GM18951 (cell line): ENCODE data around the gene TIPRL.
A peak's percentile ranks its signal among the peaks of the same experiment; 100 is the strongest.

Source experiments
- POLR2A ChIP-seq: IDR thresholded peaks from 4 replicates; pipeline ENCODE4 v1.6.1; 2011; ENCODE audit warnings: mild to moderate bottlenecking; ENCODE audit not compliant: insufficient read length, insufficient read depth; ENCODE audit errors: extremely low read depth
- in situ Hi-C: fragments of 300-500 bp; cut with MboI; formaldehyde crosslinking; loops from one replicate; pipeline ENCODE4 v1.12.0; 2022; ENCODE audit warnings: low sequenced_read_pairs, mixed read lengths, inconsistent platforms; ENCODE audit not compliant: unreplicated experiment

TIPRL gene

DNA sequence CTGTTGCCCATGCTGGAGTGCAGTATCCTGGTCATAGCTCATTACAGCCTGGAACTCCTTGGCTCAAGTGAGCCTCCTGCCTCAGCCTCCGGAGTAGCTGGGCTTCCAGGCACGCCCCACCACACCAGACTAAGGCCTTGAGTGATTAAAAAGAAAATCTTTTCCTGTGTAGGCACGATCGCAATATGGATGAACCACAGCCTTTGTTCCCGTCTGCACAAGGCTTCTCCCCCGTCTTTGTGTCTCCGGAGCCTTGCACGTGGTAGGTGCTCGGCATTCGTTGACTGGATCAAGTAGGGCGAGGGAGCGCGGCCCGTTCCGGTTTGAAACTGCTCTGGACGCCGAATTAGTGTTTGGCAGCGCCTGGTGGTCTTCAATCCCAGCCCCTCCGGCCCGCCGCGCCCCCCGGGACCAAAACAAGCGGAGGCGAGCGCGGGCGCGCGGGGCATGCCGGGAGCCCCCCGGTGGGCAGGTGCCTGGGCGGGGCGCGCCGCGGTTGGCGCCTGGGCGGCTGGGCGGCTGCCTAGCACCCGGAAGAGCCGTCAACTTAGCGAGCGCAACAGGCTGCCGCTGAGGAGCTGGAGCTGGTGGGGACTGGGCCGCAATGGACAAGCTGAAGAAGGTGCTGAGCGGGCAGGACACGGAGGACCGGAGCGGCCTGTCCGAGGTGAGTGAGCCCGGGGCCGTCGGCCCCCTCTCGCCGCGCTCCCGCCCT is 46.9 kb downstream of the TIPRL start, which contains the start of gene SFT2D2:
Gene SFT2D2, plus strand, starts transcription at position 529 of the 715 bp plus-strand sequence. Its CDS starts 76 bp downstream, at position 605.
- TF ChIP-seq POLR2A = peak; percentile 85

DNA sequence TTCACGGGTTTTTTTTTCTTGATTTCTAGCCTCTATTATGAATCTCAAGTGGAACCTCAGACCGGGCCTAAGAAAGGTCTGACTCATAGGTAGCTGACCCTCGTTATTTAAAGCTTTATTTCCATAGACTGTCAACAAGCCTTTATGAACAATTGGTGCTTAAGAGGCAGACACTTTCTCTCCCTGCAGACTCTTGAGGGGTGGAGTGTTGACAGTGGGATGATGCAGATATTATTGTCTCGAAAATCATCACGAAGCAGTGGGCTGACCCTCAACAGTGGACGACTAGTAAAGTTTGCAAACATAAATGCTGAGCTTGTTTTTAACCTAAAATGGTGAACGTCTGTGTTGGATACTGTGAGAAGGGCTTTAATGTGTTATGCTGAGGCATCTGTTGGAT is 48.9 kb downstream of the TIPRL start:
- TF ChIP-seq POLR2A = no peak
- in situ Hi-C loops = no loop called here

More for the DNA sequence above, 46.9 kb downstream of the TIPRL start, which contains the start of gene SFT2D2:
- in situ Hi-C loops = no loop called here

DNA sequence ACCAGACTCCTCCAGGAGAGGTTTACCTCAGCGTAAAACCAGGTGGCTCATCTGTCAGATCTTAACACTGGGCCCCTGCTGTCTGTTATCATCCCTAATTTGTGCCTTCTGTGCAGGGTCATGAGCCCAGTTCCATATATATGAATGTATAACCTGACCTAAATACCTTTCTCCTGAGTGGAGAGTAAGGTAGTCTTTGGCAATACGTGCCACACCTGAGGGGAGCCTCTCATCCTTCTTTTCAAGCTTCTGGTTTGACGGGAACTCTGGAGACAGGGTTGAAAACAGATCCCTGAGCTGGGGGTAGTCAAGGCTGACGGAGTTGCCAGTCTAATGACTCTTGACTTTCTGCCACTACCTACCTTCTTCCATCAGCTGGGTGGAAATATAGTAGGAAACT is 51.1 kb downstream of the TIPRL start:
- in situ Hi-C loops = no loop called here
- no peak for TF ChIP-seq POLR2A

DNA sequence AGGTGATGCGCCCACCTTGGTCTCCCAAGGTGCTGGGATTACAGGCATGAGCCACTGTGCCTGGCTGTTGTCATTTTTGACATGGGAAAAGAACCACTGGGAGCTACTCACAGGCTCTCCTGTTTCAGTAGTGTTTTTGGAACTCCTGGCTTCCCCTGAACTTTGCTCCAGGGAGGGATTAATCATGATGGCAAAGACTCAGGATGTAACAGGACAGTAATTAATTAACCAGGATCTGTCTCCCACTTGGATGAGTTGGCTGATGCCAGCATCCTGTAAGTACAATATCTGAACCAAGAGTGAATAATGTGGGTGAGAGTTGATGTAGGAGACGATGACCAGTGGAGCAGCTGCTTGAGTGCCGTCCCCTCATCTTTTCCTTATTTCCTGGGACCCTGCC is 51.9 kb downstream of the TIPRL start:
- in situ Hi-C loops = no loop called here
- no peak for TF ChIP-seq POLR2A

DNA sequence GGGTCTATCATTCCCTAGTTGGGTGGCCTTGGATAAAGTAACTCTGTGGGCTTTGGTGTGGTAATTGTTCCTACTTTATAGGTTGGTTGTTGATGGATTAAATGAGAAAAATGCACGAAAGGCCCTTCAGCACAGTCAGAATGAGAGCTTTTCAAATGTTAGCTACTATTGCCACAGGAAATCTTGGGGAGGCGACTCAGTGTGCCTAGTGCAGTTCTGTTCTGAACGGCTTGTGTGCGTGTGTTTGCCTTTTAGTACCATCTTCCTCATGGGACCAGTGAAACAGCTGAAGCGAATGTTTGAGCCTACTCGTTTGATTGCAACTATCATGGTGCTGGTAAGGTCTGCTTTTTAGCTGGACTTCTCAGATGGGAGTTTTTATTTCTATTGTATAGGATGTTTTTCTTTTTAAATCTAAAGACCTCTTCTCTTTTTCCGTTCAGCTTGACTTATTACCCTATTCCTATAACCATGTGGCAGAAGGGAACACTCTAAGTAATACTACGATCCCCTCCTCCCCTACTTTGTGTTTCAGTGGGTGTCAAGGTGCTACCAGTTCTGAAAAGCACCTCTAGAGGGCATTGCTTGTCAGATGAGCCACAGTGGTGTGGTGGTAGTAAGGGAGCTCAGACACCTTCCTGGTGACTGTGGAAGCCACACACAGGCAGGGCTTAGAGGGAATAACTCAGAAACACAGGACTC is 56.2 kb downstream of the TIPRL start:
- in situ Hi-C loops = no loop called here
- no peak for TF ChIP-seq POLR2A

DNA sequence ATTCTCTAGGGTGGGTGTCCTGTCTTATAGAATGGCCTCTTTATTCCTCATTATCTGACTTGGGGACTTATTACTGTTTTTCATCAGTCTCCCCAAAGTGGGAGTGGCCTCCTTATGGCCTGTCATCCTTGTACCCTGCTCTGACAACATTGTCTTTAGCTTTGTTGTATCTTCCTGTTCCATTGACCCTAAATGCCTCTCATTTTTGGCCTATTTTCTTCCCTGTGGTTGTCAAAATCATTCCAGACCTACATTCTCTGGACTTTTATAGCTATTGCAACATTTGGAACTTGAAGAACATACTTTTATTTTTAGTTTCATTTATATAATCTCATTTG is 56.8 kb downstream of the TIPRL start:
- TF ChIP-seq POLR2A = no peak
- in situ Hi-C loops = no loop called here

DNA sequence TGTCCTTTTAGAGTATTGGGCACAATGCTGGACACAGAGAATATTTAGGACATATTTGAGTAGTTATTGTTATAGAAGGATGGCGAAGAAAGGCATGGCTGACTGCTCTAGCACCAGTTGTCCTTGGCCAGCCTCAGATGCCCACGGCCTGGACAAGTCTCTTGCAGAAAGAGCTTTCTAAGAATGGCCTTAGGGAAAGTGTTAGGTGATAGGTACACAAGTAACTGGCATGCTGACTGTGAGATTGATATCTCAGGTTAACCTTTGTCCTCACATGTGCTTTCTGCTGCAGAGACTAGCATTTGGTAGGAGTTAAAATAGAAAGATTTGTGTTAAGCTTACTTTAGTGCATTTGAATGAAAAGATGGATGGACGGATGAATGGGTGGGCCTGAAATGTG is 57.2 kb downstream of the TIPRL start:
- TF ChIP-seq POLR2A = no peak
- in situ Hi-C loops = no loop called here

DNA sequence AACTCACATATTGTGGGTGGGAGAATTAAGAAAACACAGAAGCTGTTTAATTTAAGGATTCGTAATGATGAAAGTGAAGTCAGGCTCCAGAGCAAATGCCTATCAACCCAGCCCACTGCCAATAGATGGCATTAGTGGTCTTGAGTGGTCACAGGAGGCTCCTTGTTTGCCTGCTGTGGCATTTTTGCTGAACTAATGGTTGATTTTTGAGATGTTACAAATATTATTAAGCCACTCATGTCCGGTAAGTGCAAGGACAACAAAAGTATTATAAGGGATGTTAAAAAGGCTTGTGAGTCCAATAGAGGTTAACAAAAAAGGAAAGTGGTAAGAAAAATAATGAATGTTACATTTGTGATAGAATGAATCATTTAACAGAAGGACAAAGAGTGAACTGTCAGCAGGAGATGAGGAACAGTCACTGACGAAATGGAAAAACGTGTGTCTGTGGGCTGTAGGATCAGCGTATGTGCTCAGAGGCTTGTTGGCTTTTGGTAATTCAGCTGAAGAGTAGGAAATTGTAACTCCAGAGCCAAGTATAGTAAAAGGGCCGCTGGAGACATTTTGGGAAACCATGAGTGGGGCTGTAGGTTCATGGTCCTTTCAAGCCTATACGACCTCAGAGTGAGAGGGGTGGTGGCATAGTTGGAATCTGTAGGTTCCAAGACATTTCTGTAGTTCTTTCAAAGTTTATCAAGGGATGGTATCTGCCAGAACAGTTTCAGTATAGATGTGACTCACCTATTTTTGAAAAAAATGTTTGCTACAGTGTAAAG is 58.3 kb downstream of the TIPRL start:
- in situ Hi-C loops = no loop called here
- TF ChIP-seq POLR2A = no peak

DNA sequence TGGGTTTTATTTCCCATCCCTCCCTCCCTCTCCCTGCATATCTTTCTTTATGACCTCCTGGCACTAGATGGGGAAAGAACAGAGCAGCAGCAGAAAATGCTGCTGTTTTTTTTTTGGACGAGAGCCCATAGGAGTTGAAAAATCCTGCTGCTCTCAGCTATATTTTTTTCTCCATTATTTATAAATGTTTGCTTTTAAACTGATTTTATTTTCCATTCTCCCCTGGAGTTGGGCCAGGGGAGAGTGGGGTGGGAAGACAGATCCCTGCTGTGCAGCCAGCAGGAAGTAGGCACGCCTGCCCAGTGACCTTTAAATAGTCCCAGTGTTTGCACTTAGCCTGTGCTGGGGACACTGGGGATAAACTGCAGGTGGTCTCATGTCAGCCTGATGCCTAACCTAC is 64.4 kb downstream of the TIPRL start:
- TF ChIP-seq POLR2A = no peak
- in situ Hi-C loops = no loop called here

DNA sequence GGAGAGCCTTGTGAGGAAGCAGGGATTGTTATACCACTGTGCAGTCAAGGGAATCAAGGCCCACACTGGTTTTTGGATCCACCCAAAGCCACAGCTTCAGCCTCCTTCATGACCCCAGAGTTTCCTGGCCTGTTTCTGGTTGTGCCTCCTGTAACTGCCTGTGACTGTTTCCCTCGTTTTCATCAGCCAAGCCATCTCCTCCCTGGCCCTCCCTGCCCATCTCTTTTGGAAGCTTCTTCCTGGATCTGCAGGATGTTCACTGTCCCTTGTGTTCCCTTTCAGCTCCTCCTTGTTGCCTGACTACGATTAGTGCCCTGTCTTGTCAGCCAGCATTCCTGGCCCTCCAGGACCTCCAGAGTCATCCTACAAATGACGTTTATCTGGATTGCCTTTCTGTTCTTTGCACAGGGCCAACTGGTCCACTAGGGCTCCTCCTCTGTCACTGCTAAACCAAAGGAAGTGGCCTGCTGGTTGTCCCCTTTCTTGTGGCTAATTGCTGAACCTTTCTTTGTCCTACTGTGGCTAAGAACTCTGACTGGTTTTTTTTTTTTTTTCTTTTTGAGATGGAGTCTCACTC is 65.0 kb downstream of the TIPRL start:
- TF ChIP-seq POLR2A = no peak

DNA sequence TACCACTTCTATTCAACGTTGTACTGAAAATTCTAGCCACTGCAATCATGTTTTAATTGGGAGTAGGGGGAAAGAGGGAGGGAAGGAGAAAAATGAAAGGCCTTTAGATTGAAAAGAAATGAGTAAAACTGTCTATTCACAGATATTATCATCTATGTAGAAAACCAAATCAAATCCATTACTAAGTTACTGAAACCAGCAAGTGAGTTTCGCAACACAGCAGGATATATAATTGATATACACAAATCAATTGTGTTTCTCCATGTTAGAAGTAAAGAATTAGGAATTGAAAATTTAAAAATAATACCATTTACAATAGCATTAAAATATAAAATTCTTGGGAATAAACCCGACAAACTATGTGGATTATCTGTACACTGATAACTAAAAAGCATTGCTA is 66.3 kb downstream of the TIPRL start:
- TF ChIP-seq POLR2A = no peak

More for the DNA sequence above, 65.0 kb downstream of the TIPRL start:
- in situ Hi-C loops = no loop called here

DNA sequence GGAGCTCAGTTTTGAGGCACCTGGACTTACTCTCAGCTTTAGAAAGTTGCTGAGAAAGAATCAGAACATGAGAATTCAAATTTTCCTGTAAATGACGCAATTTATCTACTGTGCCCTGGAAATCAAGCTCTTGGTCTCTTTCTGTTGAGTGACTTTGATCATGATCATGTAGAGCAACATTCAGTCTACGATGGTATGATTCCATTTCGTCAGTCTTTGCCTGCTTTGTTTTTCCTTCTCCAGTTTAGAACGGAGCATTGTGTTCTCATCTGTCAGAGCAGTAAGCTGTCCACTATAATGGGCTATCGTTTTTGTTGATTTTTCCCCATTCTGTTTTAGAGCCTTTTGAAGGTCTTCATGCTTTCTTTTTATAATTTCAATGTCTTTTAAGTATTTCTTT is 67.7 kb downstream of the TIPRL start:
- in situ Hi-C loops = no loop called here
- TF ChIP-seq POLR2A = no peak

More for the DNA sequence above, 66.3 kb downstream of the TIPRL start:
- in situ Hi-C loops = no loop called here
